Mesenchymal stem cell (in vitro differentiated cells and primary cell): ENCODE data around the gene MVK.

Source experiments
- DNase-seq: peaks from one replicate; pipeline ENCODE4 v3.0.0-alpha.2; 2013
- H2AFZ ChIP-seq: one replicate; pipeline ENCODE4 v1.6.1; 2013; ENCODE audit warnings: low read depth, mild to moderate bottlenecking, control low read depth, inconsistent platforms, low read length, moderate library complexity
- H2AK5ac ChIP-seq: 2 replicates; pipeline ENCODE4 v1.6.1; 2013; ENCODE audit warnings: low read length, moderate library complexity, mild to moderate bottlenecking, inconsistent platforms; ENCODE audit not compliant: severe bottlenecking
- H2BK120ac ChIP-seq: one replicate; pipeline ENCODE4 v1.6.1; 2013; ENCODE audit warnings: low read depth, mild to moderate bottlenecking, inconsistent platforms, low read length, moderate library complexity
- H2BK12ac ChIP-seq, 2 experiments: one replicate each; pipeline ENCODE4 v1.6.1; 2013; ENCODE audit warnings: inconsistent platforms in 2 of 2, low read length in 2 of 2, mild to moderate bottlenecking in 2 of 2, moderate library complexity in 2 of 2, control low read depth in 1 of 2
- H2BK15ac ChIP-seq: one replicate; pipeline ENCODE4 v1.6.1; 2013; ENCODE audit warnings: mild to moderate bottlenecking, low read depth, inconsistent platforms; ENCODE audit not compliant: poor library complexity, severe bottlenecking
- H2BK5ac ChIP-seq: 2 replicates; pipeline ENCODE4 v1.6.1; 2013; ENCODE audit warnings: low read depth, mild to moderate bottlenecking, low read length, control low read depth, inconsistent platforms; ENCODE audit not compliant: poor library complexity, severe bottlenecking
- H3K14ac ChIP-seq, 2 experiments: one replicate each; pipeline ENCODE4 v1.6.1; 2013; ENCODE audit warnings: inconsistent platforms in 2 of 2, low read length in 2 of 2, control low read depth in 1 of 2, mild to moderate bottlenecking in 1 of 2, moderate library complexity in 1 of 2
- H3K18ac ChIP-seq, 2 experiments: one replicate each; pipeline ENCODE4 v1.6.1; 2013; ENCODE audit warnings: inconsistent platforms in 2 of 2, low read length in 2 of 2, control low read depth in 1 of 2, low read depth in 1 of 2, mild to moderate bottlenecking in 1 of 2
- H3K23ac ChIP-seq, 2 experiments: one replicate each; pipeline ENCODE4 v1.6.1; 2013; ENCODE audit warnings: inconsistent platforms in 2 of 2, low read length in 2 of 2, mild to moderate bottlenecking in 2 of 2, moderate library complexity in 2 of 2, control low read depth in 1 of 2
- H3K27ac ChIP-seq: 2 replicates; pipeline ENCODE4 v1.5.1; 2013; ENCODE audit warnings: mild to moderate bottlenecking, moderate library complexity, low read length, control low read depth, inconsistent platforms; ENCODE audit not compliant: poor library complexity, severe bottlenecking
- H3K27me3 ChIP-seq, 2 experiments: 2 replicates each; pipeline versions ENCODE4 v1.6.1 to v1.7.0; 2013; ENCODE audit warnings: low read length in 2 of 2, mild to moderate bottlenecking in 2 of 2, moderate library complexity in 2 of 2, control low read depth in 1 of 2, inconsistent platforms in 1 of 2; ENCODE audit not compliant: control insufficient read depth in 1 of 2, insufficient read depth in 1 of 2
- H3K36me3 ChIP-seq, 2 experiments: 2 replicates each; pipeline versions ENCODE4 v1.6.1 to v1.7.0; 2013; ENCODE audit warnings: low read length in 2 of 2, control low read depth in 1 of 2, inconsistent platforms in 1 of 2, low read depth in 1 of 2, mild to moderate bottlenecking in 1 of 2; ENCODE audit not compliant: insufficient read depth in 2 of 2, control insufficient read depth in 1 of 2
- H3K4ac ChIP-seq, 2 experiments: one replicate each; pipeline ENCODE4 v1.6.1; 2013; ENCODE audit warnings: inconsistent platforms in 2 of 2, low read length in 2 of 2, mild to moderate bottlenecking in 2 of 2, moderate library complexity in 2 of 2, control low read depth in 1 of 2, low read depth in 1 of 2
- H3K4me1 ChIP-seq: 2 replicates; pipeline ENCODE4 v1.6.1; 2013; ENCODE audit warnings: low read depth, low read length, control low read depth; ENCODE audit not compliant: control insufficient read depth, insufficient read depth
- H3K4me2 ChIP-seq: 2 replicates; pipeline ENCODE4 v1.6.1; 2013; ENCODE audit warnings: low read length, mild to moderate bottlenecking, inconsistent platforms; ENCODE audit not compliant: poor library complexity, severe bottlenecking
- H3K4me3 ChIP-seq, 2 experiments: 2 replicates each; pipeline versions ENCODE4 v1.5.1 to v1.7.0; 2013; ENCODE audit warnings: low read length in 2 of 2, mild to moderate bottlenecking in 2 of 2, control low read depth in 1 of 2, low read depth in 1 of 2; ENCODE audit not compliant: insufficient read depth in 1 of 2
- H3K79me1 ChIP-seq: replicated peaks from 2 replicates; pipeline ENCODE4 v1.6.1; 2013; ENCODE audit warnings: mild to moderate bottlenecking, control low read depth, low read length, inconsistent platforms; ENCODE audit not compliant: poor library complexity, severe bottlenecking
- H3K9ac ChIP-seq: 2 replicates; pipeline ENCODE4 v1.7.0; 2013; ENCODE audit warnings: mild to moderate bottlenecking, low read length, moderate library complexity
- H3K9me3 ChIP-seq: 2 replicates; pipeline ENCODE4 v1.7.0; 2013; ENCODE audit warnings: mild to moderate bottlenecking, low read length; ENCODE audit not compliant: control insufficient read depth
- H4K8ac ChIP-seq: one replicate; pipeline ENCODE4 v1.6.1; 2013; ENCODE audit warnings: inconsistent platforms, mild to moderate bottlenecking, low read length, moderate library complexity
- H4K91ac ChIP-seq: one replicate; pipeline ENCODE4 v1.6.1; 2013; ENCODE audit warnings: mild to moderate bottlenecking, low read length, inconsistent platforms
- WGBS: methylation state at CpG from one replicate; pipeline ENCODE4 v1.1.7; 2013; ENCODE audit warnings: mixed read lengths; 5-methylcytosine and 5-hydroxymethylcytosine counted together

The MVK gene

GRCh38 chr12:109575683-109576082, 2.1 kb downstream of the MVK start:
- H2BK5ac ChIP-seq: no peak overlapping the region
- H3K4me3 ChIP-seq: no peak overlapping the region
- no peak overlapping the region for H3K14ac ChIP-seq
- no peak overlapping the region for H3K9ac ChIP-seq
- H3K23ac ChIP-seq: no peak overlapping the region
- H4K8ac ChIP-seq: peak overlapping the region; percentile 19
- H3K4me2 ChIP-seq: no peak overlapping the region
- no peak overlapping the region for H3K18ac ChIP-seq
- H2AK5ac ChIP-seq: no peak overlapping the region
- no peak overlapping the region for H2BK120ac ChIP-seq
- H3K27ac ChIP-seq: no peak overlapping the region
- no peak overlapping the region for H2BK15ac ChIP-seq
- H3K36me3 ChIP-seq: peaks cover 30 to 49% of the 10 kb centered on the region in 2 experiments
- no peak overlapping the region for H2AFZ ChIP-seq
- no peak overlapping the region for H4K91ac ChIP-seq
- peaks cover 6% of the 10 kb centered on the region for H3K4me1 ChIP-seq
- no peaks in the 10 kb centered on the region for H3K27me3 ChIP-seq
- DNase-seq: no peak
- H2BK12ac ChIP-seq: no peak overlapping the region
- peaks cover 30% of the 10 kb centered on the region for H3K79me1 ChIP-seq
- no peaks in the 10 kb centered on the region for H3K9me3 ChIP-seq
- no peak overlapping the region for H3K4ac ChIP-seq
- WGBS: 100% methylated on average over 2 of the region's 3 CpGs

GRCh38 chr12:109577311-109577710, 3.7 kb downstream of the MVK start:
- Histone ChIP-seq H3K36me3 (peaks cover 45 to 60% of the 10 kb centered on the region in 2 experiments), H3K18ac (no peak overlapping the region), H3K27me3 (no peaks in the 10 kb centered on the region), H2BK12ac (no peak overlapping the region), H2BK120ac (no peak overlapping the region), H2BK15ac (no peak overlapping the region), H3K14ac (no peak overlapping the region), H3K4me1 (peaks cover 6% of the 10 kb centered on the region), H3K4me3 (no peak overlapping the region), H4K8ac (no peak overlapping the region), H3K27ac (no peak overlapping the region), H2AFZ (no peak overlapping the region), H3K9ac (no peak overlapping the region), H2AK5ac (no peak overlapping the region), H3K4me2 (no peak overlapping the region), H3K4ac (no peak overlapping the region), H3K9me3 (no peaks in the 10 kb centered on the region), H2BK5ac (no peak overlapping the region), H4K91ac (no peak overlapping the region), H3K79me1 (peaks cover 26% of the 10 kb centered on the region), H3K23ac (no peak overlapping the region)
- DNase-seq: no peak
- WGBS: 100% methylated on average over 1 of the region's 1 CpG

GRCh38 chr12:109578330-109578927, 4.8 kb downstream of the MVK start:
- peaks cover 24% of the 10 kb centered on the region for H3K79me1 ChIP-seq
- H2BK12ac ChIP-seq: no peak overlapping the region
- H2BK15ac ChIP-seq: no peak overlapping the region
- no peak overlapping the region for H4K91ac ChIP-seq
- H2BK120ac ChIP-seq: no peak overlapping the region
- no peak overlapping the region for H3K4me2 ChIP-seq
- no peak overlapping the region for H3K4ac ChIP-seq
- no peak overlapping the region for H3K4me3 ChIP-seq
- no peak overlapping the region for H3K23ac ChIP-seq
- no peak for DNase-seq
- no peak overlapping the region for H3K27ac ChIP-seq
- H2BK5ac ChIP-seq: no peak overlapping the region
- no peak overlapping the region for H3K18ac ChIP-seq
- no peak overlapping the region for H3K14ac ChIP-seq
- H3K4me1 ChIP-seq: peaks cover 1% of the 10 kb centered on the region
- H3K36me3 ChIP-seq: peaks cover 50 to 60% of the 10 kb centered on the region in 2 experiments
- H2AK5ac ChIP-seq: no peak overlapping the region
- no peaks in the 10 kb centered on the region for H3K27me3 ChIP-seq
- H4K8ac ChIP-seq: no peak overlapping the region
- H2AFZ ChIP-seq: no peak overlapping the region
- no peaks in the 10 kb centered on the region for H3K9me3 ChIP-seq
- 97% methylated on average over 8 of the region's 8 CpGs for WGBS
- H3K9ac ChIP-seq: no peak overlapping the region

GRCh38 chr12:109579639-109580038, 6.0 kb downstream of the MVK start:
- H3K4me2 ChIP-seq: no peak overlapping the region
- no peak for DNase-seq
- H4K91ac ChIP-seq: no peak overlapping the region
- H3K23ac ChIP-seq: peak overlapping the region in 1 of 2 experiments; percentile 64
- no peak overlapping the region for H2AK5ac ChIP-seq
- H3K79me1 ChIP-seq: peaks cover 18% of the 10 kb centered on the region
- no peak overlapping the region for H2BK12ac ChIP-seq
- no peak overlapping the region for H3K4me3 ChIP-seq
- H4K8ac ChIP-seq: no peak overlapping the region
- peaks cover 50 to 70% of the 10 kb centered on the region in 2 experiments for H3K36me3 ChIP-seq
- H3K4ac ChIP-seq: no peak overlapping the region
- no peak overlapping the region for H3K18ac ChIP-seq
- peaks cover 1% of the 10 kb centered on the region for H3K4me1 ChIP-seq
- WGBS: 92% methylated on average over 7 of the region's 7 CpGs
- no peak overlapping the region for H2AFZ ChIP-seq
- no peak overlapping the region for H2BK120ac ChIP-seq
- no peak overlapping the region for H2BK15ac ChIP-seq
- no peaks in the 10 kb centered on the region for H3K9me3 ChIP-seq
- H2BK5ac ChIP-seq: no peak overlapping the region
- H3K14ac ChIP-seq: no peak overlapping the region
- H3K27me3 ChIP-seq: no peaks in the 10 kb centered on the region
- H3K27ac ChIP-seq: no peak overlapping the region
- H3K9ac ChIP-seq: no peak overlapping the region
